ENCODE measurements around the gene GFPT1. TPM values are rescaled to one million over a fixed set of nuclear protein-coding genes. Genes with fewer than 3 reads are reported as not detected.

The GFPT1 gene
- total RNA-seq, 2 experiments from 2014 or later: 27.4 to 29.6 TPM

- Mint-ChIP-seq H3K27me3 (no peaks in the 10 kb centered on the region), H3K27ac (no peak overlapping the region), H3K4me1 (no peaks in the 10 kb centered on the region), H3K36me3 (ENCODE audit: low read depth) (peaks cover 24% of the 10 kb centered on the region), H3K9me3 (no peaks in the 10 kb centered on the region), H3K4me3 (no peak overlapping the region)
- ChIA-PET CTCF (no interaction called here), POLR2A (no interaction called here)
- no peak for DNase-seq
Measured at GRCh38 chr2:69395866-69396265, 8.8 kb upstream of the GFPT1 start.

DNA sequence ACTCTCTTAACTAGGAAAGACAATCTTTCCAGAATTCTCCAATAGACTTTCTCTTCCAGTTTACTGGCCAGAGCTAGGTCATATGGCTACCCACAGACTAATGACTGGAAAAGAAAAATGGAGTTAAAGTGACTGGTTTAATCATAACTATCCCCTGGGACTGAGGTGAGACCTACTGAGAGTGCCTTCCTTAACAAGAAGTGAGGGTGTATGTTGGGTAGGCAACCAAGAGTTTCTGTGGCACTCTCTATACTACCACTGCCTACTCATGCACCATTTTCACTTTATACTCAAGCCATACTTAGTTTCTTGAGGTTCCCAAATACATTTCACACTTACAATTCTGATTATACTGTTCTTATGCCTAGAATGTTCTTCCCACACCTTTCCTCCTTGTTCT lies 6.9 kb upstream of the GFPT1 start:
- no peak overlapping the region for H3K27ac Mint-ChIP-seq
- ChIA-PET POLR2A (interaction anchor here (0.6 kb wide), 1 partner anchor 507 kb away, joined by 4 read pairs; no protein-coding TSS in a partner anchor), CTCF (interaction anchor here (1.6 kb wide), 1 partner anchor 19 kb away, joined by 4 read pairs; no protein-coding TSS in a partner anchor)
- no peak for DNase-seq
- H3K9me3 Mint-ChIP-seq: no peaks in the 10 kb centered on the region
- no peak overlapping the region for H3K4me3 Mint-ChIP-seq
- no peaks in the 10 kb centered on the region for H3K4me1 Mint-ChIP-seq
- H3K27me3 Mint-ChIP-seq: no peaks in the 10 kb centered on the region
- H3K36me3 Mint-ChIP-seq (ENCODE audit: low read depth): peaks cover 17% of the 10 kb centered on the region

GRCh38 chr2:69390471-69390870 lies 3.4 kb upstream of the GFPT1 start:
- Mint-ChIP-seq H3K27ac (no peak overlapping the region), H3K9me3 (no peaks in the 10 kb centered on the region), H3K36me3 (ENCODE audit: low read depth) (peaks cover 15% of the 10 kb centered on the region), H3K4me1 (peaks cover 21% of the 10 kb centered on the region), H3K27me3 (no peaks in the 10 kb centered on the region), H3K4me3 (no peak overlapping the region)
- DNase-seq: no peak
- POLR2A ChIA-PET: interaction anchor here (2.3 kb wide), 1 partner anchor 46 kb away, joined by 11 read pairs; the partner anchor contains the start of gene NFU1
- CTCF ChIA-PET: interaction anchor here (0.5 to 3.4 kb wide), 5 partner anchors 9 to 174 kb away, joined by 3 to 17 read pairs (median 4); partner anchors contain the start of gene NFU1

GRCh38 chr2:69390001-69390400 lies 3.0 kb upstream of the GFPT1 start:
- Mint-ChIP-seq H3K4me1 (peaks cover 21% of the 10 kb centered on the region), H3K27ac (no peak overlapping the region), H3K9me3 (no peaks in the 10 kb centered on the region), H3K36me3 (ENCODE audit: low read depth) (peaks cover 14% of the 10 kb centered on the region), H3K4me3 (no peak overlapping the region), H3K27me3 (no peaks in the 10 kb centered on the region)
- DNase-seq: no peak
- POLR2A ChIA-PET: interaction anchor here (2.3 kb wide), 1 partner anchor 47 kb away, joined by 11 read pairs; the partner anchor contains the start of gene NFU1
- CTCF ChIA-PET: interaction anchor here (0.5 to 3.4 kb wide), 5 partner anchors 9 to 175 kb away, joined by 3 to 17 read pairs (median 4); partner anchors contain the start of gene NFU1

DNA sequence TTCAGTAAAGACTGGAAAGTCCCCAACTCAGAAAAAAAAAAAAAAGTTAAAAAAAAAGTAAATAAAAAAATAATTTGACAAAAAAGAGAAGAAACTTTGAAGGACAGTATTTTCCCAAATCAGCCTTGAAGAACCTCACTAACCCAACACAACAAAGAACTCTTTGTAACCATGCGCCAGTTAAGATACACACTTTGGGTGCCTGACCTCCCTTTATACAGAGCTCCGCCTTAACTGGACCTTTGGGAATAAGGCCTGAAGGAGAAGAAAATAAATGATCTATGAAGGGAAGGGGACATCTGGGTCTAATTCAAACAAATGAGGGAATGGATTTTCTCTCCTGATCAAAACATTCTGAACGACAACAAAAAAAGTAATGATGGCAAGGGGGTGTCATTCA lies 2.2 kb upstream of the GFPT1 start:
- H3K27me3 Mint-ChIP-seq: no peaks in the 10 kb centered on the region
- H3K27ac Mint-ChIP-seq: no peak overlapping the region
- ChIA-PET POLR2A (no interaction called here), CTCF (interaction anchor here (1.3 to 3.4 kb wide), 3 partner anchors 13 to 176 kb away, joined by 4 to 17 read pairs (median 5); partner anchors contain the start of gene NFU1)
- DNase-seq: no peak
- no peak overlapping the region for H3K4me3 Mint-ChIP-seq
- H3K9me3 Mint-ChIP-seq: no peaks in the 10 kb centered on the region
- peaks cover 27% of the 10 kb centered on the region for H3K4me1 Mint-ChIP-seq
- peaks cover 8% of the 10 kb centered on the region for H3K36me3 Mint-ChIP-seq (ENCODE audit: low read depth)

DNA sequence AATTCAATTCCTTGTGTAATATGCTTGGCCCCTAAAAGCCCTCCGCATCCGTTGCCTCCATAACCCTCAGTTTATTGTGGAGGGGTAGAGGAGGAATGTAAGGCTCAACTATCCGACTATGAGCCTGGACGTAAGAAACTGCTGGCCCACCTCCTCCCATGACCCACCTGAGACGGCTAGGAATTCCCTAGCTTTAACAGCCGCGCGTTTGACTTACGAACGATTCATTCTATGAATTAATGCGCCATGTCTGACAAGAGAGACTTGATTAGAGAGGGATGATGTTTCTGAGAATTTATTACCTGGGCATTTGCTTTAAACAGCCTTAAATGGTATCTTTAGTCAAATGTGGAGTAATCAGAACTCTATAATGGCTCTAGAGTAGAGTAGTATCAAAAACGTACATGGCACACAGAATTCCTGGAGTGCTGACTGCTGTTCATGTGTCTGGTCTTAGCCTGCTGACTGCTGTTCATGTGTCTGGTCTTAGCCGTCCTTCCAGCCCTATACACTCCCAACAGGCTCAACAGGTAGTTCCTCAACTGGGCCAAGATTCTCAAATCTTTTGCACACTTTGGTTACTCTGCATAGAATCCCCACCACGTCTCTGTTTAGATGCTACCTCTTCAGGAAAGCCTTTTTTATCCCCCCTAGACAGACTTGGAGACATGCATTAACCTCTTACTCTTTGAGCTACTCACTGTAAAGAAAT lies 899 bp upstream of the GFPT1 start:
- no peaks in the 10 kb centered on the region for H3K9me3 Mint-ChIP-seq

DNA sequence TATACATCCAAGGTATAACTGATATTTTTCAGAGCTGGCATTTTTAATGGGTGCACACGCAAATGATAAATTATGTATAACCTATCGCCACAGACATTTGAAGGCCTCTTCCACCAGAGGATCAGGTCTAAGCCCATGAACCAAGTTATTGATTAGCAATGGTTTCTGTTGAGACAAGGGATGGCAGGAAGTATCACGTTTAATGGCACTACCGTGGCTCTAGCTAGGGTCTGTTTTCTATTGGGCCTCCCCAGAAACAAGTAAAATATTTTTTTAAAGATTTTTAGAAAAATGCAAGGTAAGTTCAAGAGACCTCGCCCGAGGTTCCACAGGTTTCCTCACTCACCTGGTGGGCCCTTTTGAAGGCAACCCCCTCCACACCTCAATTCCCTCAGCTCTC lies 667 bp downstream of the GFPT1 start:
- H3K4me1 Mint-ChIP-seq: peaks cover 47% of the 10 kb centered on the region
- no peaks in the 10 kb centered on the region for H3K27me3 Mint-ChIP-seq
- CTCF ChIA-PET: interaction anchor here (0.8 to 3.6 kb wide), 5 partner anchors 10 to 180 kb away, joined by 3 to 29 read pairs (median 4); partner anchors contain the start of gene NFU1
- POLR2A ChIA-PET: interaction anchor here (0.6 to 3.8 kb wide), 7 partner anchors 10 to 1945 kb away, joined by 3 to 33 read pairs (median 4); partner anchors contain the start of genes NFU1, SNRPG and ZNF638
- DNase-seq: no peak
- no peaks in the 10 kb centered on the region for H3K9me3 Mint-ChIP-seq
- peak overlapping the region; percentile 69 for H3K27ac Mint-ChIP-seq
- H3K4me3 Mint-ChIP-seq: peak overlapping the region; percentile 80
- H3K36me3 Mint-ChIP-seq (ENCODE audit: low read depth): peaks cover 11% of the 10 kb centered on the region

More for the DNA sequence above, 899 bp upstream of the GFPT1 start:
- H3K4me3 Mint-ChIP-seq: peak overlapping the region; percentile 80
- ChIA-PET POLR2A (interaction anchor here (3.8 kb wide), 1 partner anchor 49 kb away, joined by 33 read pairs; the partner anchor contains the start of gene NFU1), CTCF (interaction anchor here (1.2 to 1.3 kb wide), 2 partner anchors 12 to 49 kb away, joined by 5 read pairs; partner anchors contain the start of gene NFU1)
- H3K27me3 Mint-ChIP-seq: no peaks in the 10 kb centered on the region
- peaks cover 5% of the 10 kb centered on the region for H3K36me3 Mint-ChIP-seq (ENCODE audit: low read depth)
- no peak for DNase-seq
- H3K4me1 Mint-ChIP-seq: peaks cover 36% of the 10 kb centered on the region
- H3K27ac Mint-ChIP-seq: peak overlapping the region; percentile 64

DNA sequence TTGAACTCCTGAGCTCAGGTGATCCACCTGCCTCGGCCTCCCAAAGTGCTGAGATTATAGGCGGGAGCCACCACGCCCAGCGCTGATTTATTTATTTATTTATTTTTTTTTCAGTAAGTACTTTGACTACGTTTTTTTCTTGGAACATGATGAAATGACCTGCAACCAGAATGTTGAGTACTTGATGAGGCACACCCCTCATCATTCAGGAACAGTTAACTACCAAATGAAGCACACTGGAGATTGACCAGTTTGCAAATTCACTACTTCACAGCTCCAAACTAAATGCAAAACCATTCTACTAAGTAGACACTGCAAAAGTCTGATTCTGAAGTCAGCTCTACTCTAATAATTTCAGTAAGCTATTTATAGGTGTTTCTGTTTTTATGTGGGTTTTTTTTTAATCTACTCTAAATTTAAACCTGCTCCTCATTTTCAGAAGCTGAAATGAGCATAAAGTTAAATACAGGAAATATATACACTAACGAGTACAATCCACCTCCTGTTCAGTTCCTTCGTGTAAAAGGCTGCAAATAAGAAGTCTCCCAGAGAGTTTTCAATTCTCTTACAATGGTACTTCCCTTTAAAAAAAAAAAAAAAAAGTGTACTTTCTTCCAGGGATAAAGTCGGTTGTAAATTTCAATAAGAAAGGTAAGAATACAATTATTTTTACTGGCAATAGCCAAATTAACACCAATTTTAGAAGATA lies 1.4 kb downstream of the GFPT1 start:
- Mint-ChIP-seq H3K27ac (peak overlapping the region; percentile 28), H3K4me1 (peaks cover 51% of the 10 kb centered on the region), H3K4me3 (peak overlapping the region; percentile 80), H3K27me3 (no peaks in the 10 kb centered on the region), H3K36me3 (ENCODE audit: low read depth) (peaks cover 13% of the 10 kb centered on the region), H3K9me3 (no peaks in the 10 kb centered on the region)
- DNase-seq: no peak
- POLR2A ChIA-PET: interaction anchor here (0.7 to 3.8 kb wide), 6 partner anchors 10 to 908 kb away, joined by 3 to 33 read pairs (median 4); partner anchors contain the start of genes NFU1 and SNRPG
- CTCF ChIA-PET: interaction anchor here (0.8 to 3.6 kb wide), 5 partner anchors 9 to 180 kb away, joined by 3 to 29 read pairs (median 4); partner anchors contain the start of gene NFU1

GRCh38 chr2:69384618-69385081 lies 2.4 kb downstream of the GFPT1 start:
- no peak overlapping the region for H3K27ac Mint-ChIP-seq
- CTCF ChIA-PET: interaction anchor here (0.6 to 3.6 kb wide), 2 partner anchors 8 to 71 kb away, joined by 3 to 29 read pairs; no protein-coding TSS in a partner anchor
- peaks cover 15% of the 10 kb centered on the region for H3K36me3 Mint-ChIP-seq (ENCODE audit: low read depth)
- DNase-seq: no peak
- no peaks in the 10 kb centered on the region for H3K27me3 Mint-ChIP-seq
- peaks cover 54% of the 10 kb centered on the region for H3K4me1 Mint-ChIP-seq
- POLR2A ChIA-PET: interaction anchor here (1.2 kb wide), 1 partner anchor 14 kb away, joined by 3 read pairs; no protein-coding TSS in a partner anchor
- H3K9me3 Mint-ChIP-seq: no peaks in the 10 kb centered on the region
- no peak overlapping the region for H3K4me3 Mint-ChIP-seq

- no peak overlapping the region for H3K27ac Mint-ChIP-seq
- peaks cover 55% of the 10 kb centered on the region for H3K4me1 Mint-ChIP-seq
- H3K36me3 Mint-ChIP-seq (ENCODE audit: low read depth): peaks cover 15% of the 10 kb centered on the region
- no peaks in the 10 kb centered on the region for H3K9me3 Mint-ChIP-seq
- CTCF ChIA-PET: interaction anchor here (3.6 kb wide), 1 partner anchor 7 kb away, joined by 29 read pairs; no protein-coding TSS in a partner anchor
- DNase-seq: no peak
- no peak overlapping the region for H3K4me3 Mint-ChIP-seq
- no peaks in the 10 kb centered on the region for H3K27me3 Mint-ChIP-seq
- POLR2A ChIA-PET: no interaction called here
Measured at GRCh38 chr2:69383176-69383812, 3.7 kb downstream of the GFPT1 start.

DNA sequence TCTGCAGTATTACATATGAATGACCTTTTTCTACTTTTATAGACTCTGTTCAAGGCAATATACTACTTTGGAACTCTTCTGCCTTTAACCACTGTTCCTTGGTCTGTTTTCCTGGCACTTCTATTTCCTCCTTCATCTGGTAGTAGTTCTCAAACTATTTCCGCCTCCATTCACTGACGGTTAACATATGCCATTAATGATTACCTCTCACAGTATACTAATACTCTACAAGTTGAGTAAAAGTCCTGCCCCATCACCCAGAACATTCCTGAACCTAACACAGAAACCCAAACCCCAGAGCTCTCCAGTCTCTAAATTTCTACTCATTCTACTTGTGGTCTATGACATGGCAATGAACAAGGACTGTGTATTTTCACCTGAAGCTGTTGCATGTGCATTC lies 4.5 kb downstream of the GFPT1 start:
- POLR2A ChIA-PET: no interaction called here
- H3K4me3 Mint-ChIP-seq: no peak overlapping the region

DNA sequence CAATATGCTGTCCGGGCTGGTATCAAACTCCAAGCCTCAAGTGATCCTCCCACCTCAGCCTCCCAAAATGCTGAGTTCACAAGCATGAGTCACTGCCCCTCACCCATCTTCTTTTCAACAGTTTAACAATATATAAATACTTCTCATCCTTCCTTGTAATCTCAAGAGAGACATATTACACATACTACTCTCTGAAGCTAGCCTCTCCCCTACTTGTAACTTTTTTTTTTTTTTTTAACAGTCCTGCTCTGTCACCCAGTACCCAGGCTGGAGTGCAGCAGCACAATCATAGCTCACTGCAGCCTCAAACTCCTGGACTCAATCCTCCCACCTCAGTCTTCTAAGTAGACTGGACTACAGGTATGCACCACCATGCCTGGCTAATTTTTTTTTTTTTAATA lies 5.7 kb downstream of the GFPT1 start:
- peaks cover 15% of the 10 kb centered on the region for H3K36me3 Mint-ChIP-seq (ENCODE audit: low read depth)
- no peaks in the 10 kb centered on the region for H3K27me3 Mint-ChIP-seq
- H3K9me3 Mint-ChIP-seq: no peaks in the 10 kb centered on the region
- no peak for DNase-seq
- ChIA-PET POLR2A (no interaction called here), CTCF (interaction anchor here (1.3 to 8.0 kb wide), 2 partner anchors 9 to 56 kb away, joined by 4 to 38 read pairs; partner anchors contain the start of gene NFU1)
- peaks cover 44% of the 10 kb centered on the region for H3K4me1 Mint-ChIP-seq
- no peak overlapping the region for H3K4me3 Mint-ChIP-seq
- H3K27ac Mint-ChIP-seq: no peak overlapping the region

More for the DNA sequence above, 4.5 kb downstream of the GFPT1 start:
- Mint-ChIP-seq H3K9me3 (no peaks in the 10 kb centered on the region), H3K27me3 (no peaks in the 10 kb centered on the region), H3K36me3 (ENCODE audit: low read depth) (peaks cover 15% of the 10 kb centered on the region), H3K27ac (no peak overlapping the region), H3K4me1 (peaks cover 47% of the 10 kb centered on the region)
- DNase-seq: no peak
- CTCF ChIA-PET: no interaction called here

Data from activated CD4-positive, alpha-beta memory T cell treated with anti-CD3 and anti-CD28 coated beads, Interleukin-2, amount 10 ng/mL, durations not matched to agents 7 days and 5 days (primary cell).